GM13977 (cell line): Measurements from ENCODE around the gene TBC1D22A.

Source experiments
- DNase-seq: peaks from one replicate; pipeline ENCODE4 v3.0.0; 2012; ENCODE audit warnings: low spot score
- CTCF ChIP-seq: IDR thresholded peaks from 2 replicates; pipeline ENCODE4 v1.5.1; 2012; ENCODE audit warnings: mild to moderate bottlenecking, control low read depth; ENCODE audit not compliant: insufficient read depth; ENCODE audit errors: extremely low read depth, missing control alignments
- in situ Hi-C: fragments of 300-500 bp; cut with MboI; formaldehyde crosslinking; loops from one replicate; pipeline ENCODE4 v1.12.0; 2022; ENCODE audit warnings: low sequenced_read_pairs, low pct_unique_long_range_greater_than_20kb, mixed read lengths, inconsistent platforms; ENCODE audit not compliant: unreplicated experiment

Gene TBC1D22A

GRCh38 chr22:46994983-46995382 is 232.5 kb downstream of the TBC1D22A start:
- TF ChIP-seq CTCF: no peak
- no peak for DNase-seq
- in situ Hi-C loops: no loop called here

GRCh38 chr22:46995501-46996360 is 233.3 kb downstream of the TBC1D22A start:
- in situ Hi-C loops: no loop called here
- TF ChIP-seq CTCF: no peak
- no peak for DNase-seq

GRCh38 chr22:46996595-46997310 is 234.3 kb downstream of the TBC1D22A start:
- in situ Hi-C loops: no loop called here
- no peak for TF ChIP-seq CTCF
- DNase-seq: no peak

- in situ Hi-C loops: no loop called here
- no peak for DNase-seq
- no peak for TF ChIP-seq CTCF
Observed at GRCh38 chr22:46997311-46997970, 235.0 kb downstream of the TBC1D22A start.

- no peak for TF ChIP-seq CTCF
Observed at GRCh38 chr22:46998331-46998730, 235.9 kb downstream of the TBC1D22A start.

GRCh38 chr22:47000256-47000655 is 237.8 kb downstream of the TBC1D22A start:
- peak; percentile 57 for DNase-seq
- TF ChIP-seq CTCF: no peak
- in situ Hi-C loops: no loop called here

More at GRCh38 chr22:46998331-46998730, 235.9 kb downstream of the TBC1D22A start:
- DNase-seq: no peak
- in situ Hi-C loops: no loop called here
